Panc1 (cell line): ENCODE results near the gene ADIG.

Experiments
- CTCF ChIP-seq: fragments of 450-650 bp; IDR thresholded peaks from 2 replicates; pipeline ENCODE4 v1.5.1; 2017; ENCODE audit warnings: mild to moderate bottlenecking
- POLR2AphosphoS5 ChIP-seq: IDR thresholded peaks from 2 replicates; pipeline ENCODE4 v1.6.1; 2012; ENCODE audit warnings: mild to moderate bottlenecking, low read depth, low read length, moderate library complexity
- SIN3A ChIP-seq: IDR thresholded peaks from 2 replicates; pipeline ENCODE4 v1.6.1; 2012; ENCODE audit warnings: low read depth, mild to moderate bottlenecking, low read length, moderate library complexity, borderline replicate concordance; ENCODE audit not compliant: insufficient read depth
- TF ChIP-seq, protein P1 (sequence below), 2 experiments: IDR thresholded peaks; 2 replicates each; pipeline ENCODE4 v1.6.1; 2011 to 2012; ENCODE audit warnings: low read depth in 2 of 2, control low read depth in 1 of 2, low read length in 1 of 2, mild to moderate bottlenecking in 1 of 2, moderate library complexity in 1 of 2; ENCODE audit not compliant: insufficient read depth in 1 of 2

GRCh38 chr20:38625896-38626295 lies 44.9 kb downstream of the ADIG start:
- TF ChIP-seq CTCF, result no peak
- TF ChIP-seq, protein P1, sequence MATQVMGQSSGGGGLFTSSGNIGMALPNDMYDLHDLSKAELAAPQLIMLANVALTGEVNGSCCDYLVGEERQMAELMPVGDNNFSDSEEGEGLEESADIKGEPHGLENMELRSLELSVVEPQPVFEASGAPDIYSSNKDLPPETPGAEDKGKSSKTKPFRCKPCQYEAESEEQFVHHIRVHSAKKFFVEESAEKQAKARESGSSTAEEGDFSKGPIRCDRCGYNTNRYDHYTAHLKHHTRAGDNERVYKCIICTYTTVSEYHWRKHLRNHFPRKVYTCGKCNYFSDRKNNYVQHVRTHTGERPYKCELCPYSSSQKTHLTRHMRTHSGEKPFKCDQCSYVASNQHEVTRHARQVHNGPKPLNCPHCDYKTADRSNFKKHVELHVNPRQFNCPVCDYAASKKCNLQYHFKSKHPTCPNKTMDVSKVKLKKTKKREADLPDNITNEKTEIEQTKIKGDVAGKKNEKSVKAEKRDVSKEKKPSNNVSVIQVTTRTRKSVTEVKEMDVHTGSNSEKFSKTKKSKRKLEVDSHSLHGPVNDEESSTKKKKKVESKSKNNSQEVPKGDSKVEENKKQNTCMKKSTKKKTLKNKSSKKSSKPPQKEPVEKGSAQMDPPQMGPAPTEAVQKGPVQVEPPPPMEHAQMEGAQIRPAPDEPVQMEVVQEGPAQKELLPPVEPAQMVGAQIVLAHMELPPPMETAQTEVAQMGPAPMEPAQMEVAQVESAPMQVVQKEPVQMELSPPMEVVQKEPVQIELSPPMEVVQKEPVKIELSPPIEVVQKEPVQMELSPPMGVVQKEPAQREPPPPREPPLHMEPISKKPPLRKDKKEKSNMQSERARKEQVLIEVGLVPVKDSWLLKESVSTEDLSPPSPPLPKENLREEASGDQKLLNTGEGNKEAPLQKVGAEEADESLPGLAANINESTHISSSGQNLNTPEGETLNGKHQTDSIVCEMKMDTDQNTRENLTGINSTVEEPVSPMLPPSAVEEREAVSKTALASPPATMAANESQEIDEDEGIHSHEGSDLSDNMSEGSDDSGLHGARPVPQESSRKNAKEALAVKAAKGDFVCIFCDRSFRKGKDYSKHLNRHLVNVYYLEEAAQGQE (IDR thresholded peaks at IDR 0.05; ENCODE audit: insufficient read depth in 1 of 2, low read depth in 2 of 2, low read length in 1 of 2), result no peak
- no peak for TF ChIP-seq SIN3A
- no peak for TF ChIP-seq POLR2AphosphoS5
